ENCODE measurements around the gene HOXA1. TPM values are rescaled to one million over a fixed set of nuclear protein-coding genes. Genes with fewer than 3 reads are reported as not detected.

HOXA1 gene
- total RNA-seq, 1 donor from 2014 or later: 9.5 TPM

- no peaks in the 10 kb centered on the region for H3K27me3 Mint-ChIP-seq
- no peak overlapping the region for H3K4me3 Mint-ChIP-seq
- H3K36me3 Mint-ChIP-seq: no peaks in the 10 kb centered on the region
- no peak for DNase-seq (ENCODE audit: extremely low spot score, unreplicated experiment)
- H3K9me3 Mint-ChIP-seq: peaks cover 9% of the 10 kb centered on the region
- H3K27ac Mint-ChIP-seq: peak overlapping the region; percentile 39
- H3K4me1 Mint-ChIP-seq (ENCODE audit: unreplicated experiment): peaks cover 12% of the 10 kb centered on the region
- no peak for TF ChIP-seq CTCF (conservative IDR thresholded peaks at IDR 0.05)
These were observed 16.4 kb downstream of the HOXA1 start for GRCh38 chr7:27079234-27079975.

DNA sequence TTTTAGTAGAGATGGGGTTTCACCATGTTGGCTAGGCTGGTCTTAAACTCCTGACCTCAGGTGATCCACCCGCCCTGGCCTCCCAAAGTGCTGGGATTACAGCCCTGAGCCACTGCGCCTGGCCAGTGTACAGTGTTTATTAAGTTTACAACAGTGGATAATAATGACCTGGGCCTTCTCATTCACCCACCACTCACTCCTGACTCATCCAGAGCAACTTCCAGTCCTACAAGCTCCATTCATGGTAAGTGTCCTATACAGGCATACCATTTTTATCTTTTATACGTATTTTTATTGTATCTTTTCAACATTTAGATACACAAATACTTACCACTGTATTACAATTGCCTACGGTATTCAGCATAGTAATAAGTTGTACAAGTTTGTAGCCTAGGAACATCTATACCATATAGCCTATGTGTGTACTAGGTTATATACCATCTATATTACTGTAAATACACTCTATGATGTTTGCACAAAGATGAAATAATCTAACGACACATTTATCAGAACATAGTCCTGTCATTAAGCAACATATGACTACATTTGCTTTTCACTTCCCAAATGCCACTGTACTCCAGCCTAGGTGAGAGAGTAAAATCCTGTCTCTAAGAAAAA lies 17.1 kb downstream of the HOXA1 start:
- no peak overlapping the region for H3K27ac Mint-ChIP-seq
- H3K27me3 Mint-ChIP-seq: no peaks in the 10 kb centered on the region
- peaks cover 12% of the 10 kb centered on the region for H3K4me1 Mint-ChIP-seq (ENCODE audit: unreplicated experiment)
- peaks cover 9% of the 10 kb centered on the region for H3K9me3 Mint-ChIP-seq
- DNase-seq (ENCODE audit: extremely low spot score, unreplicated experiment): no peak
- no peaks in the 10 kb centered on the region for H3K36me3 Mint-ChIP-seq
- no peak overlapping the region for H3K4me3 Mint-ChIP-seq
- no peak for TF ChIP-seq CTCF (conservative IDR thresholded peaks at IDR 0.05)

DNA sequence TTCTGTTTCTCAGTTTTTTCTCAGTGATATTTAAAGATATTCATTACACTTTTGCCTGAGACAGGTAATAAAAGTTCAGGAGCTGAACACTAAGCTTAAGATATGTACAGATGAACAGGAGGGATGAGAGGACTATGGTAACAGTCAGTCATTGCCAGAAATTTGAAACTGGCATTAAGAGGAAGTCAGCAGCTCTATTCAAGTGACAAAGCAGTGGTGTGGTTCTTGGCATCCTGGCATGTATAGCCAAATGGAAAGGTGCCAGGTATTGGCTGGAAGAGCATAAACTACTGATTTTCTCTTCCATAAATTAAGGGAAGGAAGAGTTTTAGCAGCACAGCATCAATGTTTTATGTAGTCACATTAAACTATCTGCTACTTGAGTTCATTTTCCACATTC lies 22.7 kb downstream of the HOXA1 start:
- no peak overlapping the region for H3K4me3 Mint-ChIP-seq
- H3K27ac Mint-ChIP-seq: no peak overlapping the region
- H3K27me3 Mint-ChIP-seq: no peaks in the 10 kb centered on the region
- DNase-seq (ENCODE audit: extremely low spot score, unreplicated experiment): no peak
- no peak for TF ChIP-seq CTCF (conservative IDR thresholded peaks at IDR 0.05)
- H3K9me3 Mint-ChIP-seq: peaks cover 9% of the 10 kb centered on the region
- no peaks in the 10 kb centered on the region for H3K36me3 Mint-ChIP-seq
- H3K4me1 Mint-ChIP-seq (ENCODE audit: unreplicated experiment): peaks cover 14% of the 10 kb centered on the region

DNA sequence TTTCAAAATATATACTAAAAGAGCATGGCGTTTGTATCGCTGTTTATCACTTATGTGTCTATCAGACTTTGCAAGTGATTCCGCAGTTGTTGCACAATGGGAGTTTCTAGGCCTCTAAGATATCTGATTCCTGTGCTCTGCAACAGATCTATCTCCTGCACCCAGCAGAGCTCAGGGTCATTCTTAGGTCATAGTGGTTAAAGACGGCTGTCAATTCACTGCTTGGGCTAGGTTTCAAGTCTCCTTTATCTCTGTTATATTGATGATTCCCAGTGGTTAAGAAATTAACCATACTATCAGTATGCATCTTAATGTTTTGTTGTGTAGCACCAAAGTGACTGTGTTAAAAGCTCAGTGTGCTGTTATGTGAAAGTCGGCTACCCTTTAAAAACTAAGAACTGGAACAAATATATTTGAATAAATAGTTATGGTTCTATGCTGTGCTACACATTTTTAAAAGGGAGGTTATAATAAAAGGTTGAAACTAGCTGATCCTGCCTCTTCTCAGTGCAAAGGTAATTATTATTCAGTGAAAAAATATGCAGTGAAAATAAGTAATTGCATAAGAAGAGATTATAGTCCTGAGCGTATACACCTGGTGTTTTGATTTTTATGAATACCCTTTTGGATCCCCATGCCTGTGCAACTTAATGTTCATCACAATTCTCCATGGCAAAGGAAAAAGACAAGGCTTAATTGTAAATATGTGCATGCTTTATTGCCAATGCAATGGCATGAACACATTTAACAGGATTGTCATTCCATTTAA lies 24.0 kb downstream of the HOXA1 start:
- H3K4me1 Mint-ChIP-seq (ENCODE audit: unreplicated experiment): peaks cover 14% of the 10 kb centered on the region
- peaks cover 9% of the 10 kb centered on the region for H3K9me3 Mint-ChIP-seq
- H3K27ac Mint-ChIP-seq: no peak overlapping the region
- H3K36me3 Mint-ChIP-seq: no peaks in the 10 kb centered on the region
- H3K4me3 Mint-ChIP-seq: no peak overlapping the region
- no peak for TF ChIP-seq CTCF (conservative IDR thresholded peaks at IDR 0.05)
- DNase-seq (ENCODE audit: extremely low spot score, unreplicated experiment): no peak
- H3K27me3 Mint-ChIP-seq: no peaks in the 10 kb centered on the region

- Mint-ChIP-seq H3K4me1 (ENCODE audit: unreplicated experiment) (peaks cover 20% of the 10 kb centered on the region), H3K36me3 (no peaks in the 10 kb centered on the region), H3K27me3 (no peaks in the 10 kb centered on the region), H3K4me3 (no peak overlapping the region), H3K9me3 (no peaks in the 10 kb centered on the region), H3K27ac (no peak overlapping the region)
- TF ChIP-seq CTCF (conservative IDR thresholded peaks at IDR 0.05): no peak
- DNase-seq (ENCODE audit: extremely low spot score, unreplicated experiment): no peak
These were observed 27.5 kb downstream of the HOXA1 start for GRCh38 chr7:27068259-27068658.

All from type B pancreatic cell (in vitro differentiated cells).